ENCODE results near the gene GUCA2A. TPM values are rescaled to one million over a fixed set of nuclear protein-coding genes. Genes with fewer than 3 reads are reported as not detected.

GUCA2A gene
- total RNA-seq, 1 experiment from 2014 or later: not detected

GRCh38 chr1:42154685-42155084 lies 9.9 kb downstream of the GUCA2A start:
- ChIA-PET POLR2A (no interaction called here), CTCF (interaction anchor here (0.5 kb wide), 1 partner anchor 126 kb away, joined by 3 read pairs; no protein-coding TSS in a partner anchor)
- Histone ChIP-seq H3K27ac (ENCODE audit: low read length) (no peak overlapping the region), H3K9me3 (ENCODE audit: control insufficient read depth, insufficient read depth, low read depth, low read length) (no peaks in the 10 kb centered on the region), H3K4me1 (ENCODE audit: control insufficient read depth, insufficient read depth, low read length) (no peaks in the 10 kb centered on the region), H3K27me3 (ENCODE audit: control insufficient read depth, insufficient read depth, low read length) (no peaks in the 10 kb centered on the region), H3K36me3 (ENCODE audit: control insufficient read depth, insufficient read depth, low read length) (no peaks in the 10 kb centered on the region), H3K4me3 (ENCODE audit: low read depth in 2 of 2, low read length in 2 of 2) (no peak overlapping the region)
- TF ChIP-seq TCF7L2 (IDR thresholded peaks at IDR 0.05; ENCODE audit: low read depth, low read length): no peak
- TF ChIP-seq POLR2AphosphoS5 (IDR thresholded peaks at IDR 0.05; ENCODE audit: low read depth, low read length): no peak
- no peak for TF ChIP-seq REST (IDR thresholded peaks at IDR 0.05; ENCODE audit: insufficient read depth in 1 of 2, low read depth in 2 of 2, low read length in 1 of 2)
- BruUV-seq (replicated peaks): no TSS peak
- intact Hi-C loops (cut with micrococcal nuclease; ENCODE audit: unreplicated experiment): no loop called here
- no peak for ATAC-seq
- in situ Hi-C loops (cut with HindIII; ENCODE audit: low pct_unique_long_range_greater_than_20kb, low sequenced_read_pairs): no loop called here
- DNase-seq (ENCODE audit: low read depth, low spot score): no peak

- H3K9me3 ChIP-seq (ENCODE audit: control insufficient read depth, insufficient read depth, low read depth, low read length): no peaks in the 10 kb centered on the region
- H3K4me3 ChIP-seq (ENCODE audit: low read depth in 2 of 2, low read length in 2 of 2): no peak overlapping the region
- H3K27me3 ChIP-seq (ENCODE audit: control insufficient read depth, insufficient read depth, low read length): no peaks in the 10 kb centered on the region
- BruUV-seq (replicated peaks): no TSS peak
- ChIA-PET CTCF (no interaction called here), POLR2A (no interaction called here)
- no peaks in the 10 kb centered on the region for H3K36me3 ChIP-seq (ENCODE audit: control insufficient read depth, insufficient read depth, low read length)
- no peaks in the 10 kb centered on the region for H3K4me1 ChIP-seq (ENCODE audit: control insufficient read depth, insufficient read depth, low read length)
- intact Hi-C loops (cut with micrococcal nuclease; ENCODE audit: unreplicated experiment) (no loop called here), in situ Hi-C loops (cut with HindIII; ENCODE audit: low pct_unique_long_range_greater_than_20kb, low sequenced_read_pairs) (no loop called here)
- DNase-seq (ENCODE audit: low read depth, low spot score) (no peak), ATAC-seq (no peak)
- H3K27ac ChIP-seq (ENCODE audit: low read length): no peak overlapping the region
- TF ChIP-seq TCF7L2 (IDR thresholded peaks at IDR 0.05; ENCODE audit: low read depth, low read length) (no peak), SIN3A (IDR thresholded peaks at IDR 0.05; ENCODE audit: borderline replicate concordance, insufficient read depth, low read depth, low read length) (no peak), REST (IDR thresholded peaks at IDR 0.05; ENCODE audit: insufficient read depth in 1 of 2, low read depth in 2 of 2, low read length in 1 of 2) (no peak), POLR2AphosphoS5 (IDR thresholded peaks at IDR 0.05; ENCODE audit: low read depth, low read length) (no peak), CTCF (IDR thresholded peaks at IDR 0.05) (no peak)
Measured at GRCh38 chr1:42153624-42154023, 10.9 kb downstream of the GUCA2A start.

Data from Panc1 (cell line).